ENCODE data around the gene SVEP1.

Gene SVEP1

GRCh38 chr9:110528645-110529044 is 50.9 kb downstream of the SVEP1 start:
- DNase-seq (ENCODE audit: low read depth in 2 of 2, low spot score in 1 of 2): no peak

- DNase-seq (ENCODE audit: low read depth in 2 of 2, low spot score in 1 of 2): no peak
Measured at GRCh38 chr9:110526426-110526825, 53.1 kb downstream of the SVEP1 start.

DNA sequence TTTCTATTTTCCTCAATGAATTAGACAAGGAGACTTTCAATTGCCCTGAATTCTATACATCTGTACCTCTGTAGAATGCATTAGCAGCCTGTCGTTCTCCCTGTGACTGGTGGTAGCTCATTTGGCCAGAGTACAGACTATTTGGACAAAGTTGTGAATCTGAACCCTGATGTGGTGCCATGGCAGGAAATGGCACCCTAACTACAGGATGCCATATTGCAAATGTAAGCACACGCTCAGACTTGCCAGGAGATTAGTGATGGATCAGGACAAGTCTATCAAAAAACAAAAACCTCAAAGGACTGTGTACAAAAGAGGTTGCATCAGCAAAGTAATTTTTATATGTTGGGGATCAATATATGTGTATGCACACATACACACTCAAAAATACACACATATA is 58.3 kb downstream of the SVEP1 start:
- no peak for DNase-seq (ENCODE audit: low read depth in 2 of 2, low spot score in 1 of 2)

DNA sequence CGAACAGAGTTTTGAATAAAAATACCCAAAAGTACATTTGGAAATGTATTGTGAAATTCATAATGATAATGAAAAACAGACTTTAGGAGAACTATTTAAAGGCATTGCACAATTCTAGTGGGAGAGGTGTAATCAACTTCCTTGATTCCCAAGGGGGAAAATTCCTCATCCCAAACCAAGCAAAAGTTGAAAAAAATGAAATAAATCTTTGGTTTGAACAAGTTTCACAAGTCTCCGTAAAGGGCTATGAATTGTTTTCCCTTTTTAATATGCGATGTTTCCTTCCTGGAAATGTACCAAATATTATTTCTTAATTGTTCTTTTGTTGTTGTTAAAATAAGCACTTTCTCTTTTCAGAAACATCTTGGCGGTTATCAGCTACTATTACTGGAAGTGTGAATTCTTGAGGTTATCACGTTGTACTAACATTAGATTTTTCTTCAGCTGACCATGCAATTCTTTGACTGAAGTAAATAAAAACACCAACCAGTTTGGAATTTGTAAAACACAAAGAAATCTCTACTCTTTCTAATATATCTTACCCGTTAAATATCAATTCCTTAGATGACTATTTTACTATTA is 59.3 kb downstream of the SVEP1 start:
- no peak for DNase-seq (ENCODE audit: low read depth in 2 of 2, low spot score in 1 of 2)

DNA sequence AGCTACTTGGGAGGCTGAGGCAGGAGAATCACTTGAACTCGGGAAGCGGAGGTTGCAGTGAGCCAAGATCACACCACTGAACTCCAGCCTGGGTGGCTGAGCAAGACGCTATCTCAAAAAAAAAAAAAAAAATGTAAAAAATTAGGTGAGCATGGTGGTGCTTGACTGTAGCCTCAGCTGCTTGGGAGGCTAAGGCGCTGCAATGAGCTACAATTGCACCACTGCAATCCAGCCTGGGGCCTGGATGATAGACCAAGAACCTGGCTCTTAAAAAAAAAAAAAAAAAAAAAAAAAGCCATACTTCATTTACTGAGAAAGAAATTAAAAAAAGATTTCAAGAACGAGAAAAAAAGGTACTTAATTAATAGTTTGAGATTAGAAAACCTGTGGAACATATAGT is 62.1 kb downstream of the SVEP1 start:
- DNase-seq (ENCODE audit: low read depth in 2 of 2, low spot score in 1 of 2): no peak

GRCh38 chr9:110514897-110515296 is 64.6 kb downstream of the SVEP1 start:
- no peak for DNase-seq (ENCODE audit: low read depth in 2 of 2, low spot score in 1 of 2)

DNA sequence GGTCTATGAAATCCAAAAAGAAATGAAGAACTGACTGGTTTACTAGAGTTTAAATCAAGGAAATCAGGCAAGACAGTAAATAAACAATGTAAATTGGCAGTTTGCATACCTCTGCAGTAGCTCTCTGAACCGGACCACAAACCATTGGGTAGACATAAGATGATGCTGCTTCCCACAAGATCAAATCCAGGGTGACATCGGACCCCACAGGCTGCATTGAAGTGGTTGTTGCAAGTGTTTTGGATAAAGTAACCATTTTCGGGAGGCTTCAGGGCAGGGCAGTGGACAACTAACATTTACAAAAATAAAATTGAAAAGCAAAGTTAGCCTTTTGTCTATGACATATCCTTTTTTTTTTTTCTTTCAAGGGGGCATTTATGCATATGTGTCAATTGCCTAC is 66.7 kb downstream of the SVEP1 start:
- DNase-seq (ENCODE audit: low read depth in 2 of 2, low spot score in 1 of 2): no peak

GRCh38 chr9:110509792-110510191 is 69.7 kb downstream of the SVEP1 start:
- DNase-seq (ENCODE audit: low read depth in 2 of 2, low spot score in 1 of 2): no peak

DNA sequence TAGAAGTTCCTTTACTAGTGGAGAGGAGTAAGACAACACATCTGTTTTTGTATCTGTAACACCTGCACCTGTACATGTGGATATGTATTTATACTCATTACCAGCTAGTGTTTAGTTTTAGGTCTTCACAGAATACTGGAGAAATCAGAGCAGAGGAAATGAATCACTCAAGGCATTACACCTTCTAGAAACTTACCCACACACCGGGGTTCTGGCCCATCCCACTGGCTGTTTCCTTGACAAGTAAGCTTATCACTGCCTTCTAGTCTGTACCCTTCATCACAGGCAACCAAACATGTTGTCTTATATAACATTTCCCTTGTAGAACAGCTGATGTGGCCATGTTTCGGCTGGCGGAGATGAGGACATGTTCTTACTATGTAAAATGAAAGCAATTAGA is 76.7 kb downstream of the SVEP1 start:
- no peak for DNase-seq (ENCODE audit: low read depth in 2 of 2, low spot score in 1 of 2)

DNA sequence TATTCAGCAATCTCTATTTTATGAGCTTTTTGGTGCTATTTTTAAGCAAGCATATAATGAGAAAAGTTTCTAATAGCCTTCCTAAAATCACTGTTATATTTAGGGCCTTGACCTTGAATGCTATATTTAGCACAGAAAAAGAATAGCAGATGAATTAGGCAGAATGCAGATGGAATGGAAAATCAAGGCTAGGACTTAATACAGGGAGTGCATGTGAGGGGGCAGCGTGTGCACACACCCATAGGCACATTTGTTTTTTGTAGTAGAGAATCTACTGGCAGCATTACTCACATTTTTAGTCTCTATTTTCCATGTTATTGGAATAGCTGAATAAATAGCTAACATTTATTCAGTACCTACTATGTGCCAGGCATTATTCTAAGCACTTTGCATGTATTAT is 79.9 kb downstream of the SVEP1 start:
- no peak for DNase-seq (ENCODE audit: low read depth in 2 of 2, low spot score in 1 of 2)

DNA sequence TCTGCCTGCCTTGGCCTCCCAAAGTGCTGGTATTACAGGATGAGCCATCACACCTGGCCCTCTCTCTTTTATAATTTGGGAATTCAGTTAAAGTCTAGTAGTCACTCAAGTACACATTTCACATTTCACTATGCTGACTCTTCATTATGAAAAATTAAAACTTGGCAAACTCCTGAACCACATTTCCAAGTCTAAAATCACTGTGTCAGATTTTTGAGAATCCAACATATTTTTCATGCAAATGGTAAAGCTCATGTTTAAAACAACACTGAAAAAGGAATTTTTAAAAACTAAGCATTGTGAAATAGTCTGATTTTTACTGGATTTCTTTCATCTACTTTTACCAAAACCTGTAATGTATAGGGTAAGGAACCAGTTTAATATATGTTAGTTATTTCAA is 92.3 kb downstream of the SVEP1 start:
- no peak for DNase-seq (ENCODE audit: low read depth in 2 of 2, low spot score in 1 of 2)

GRCh38 chr9:110486218-110486617 is 93.3 kb downstream of the SVEP1 start:
- no peak for DNase-seq (ENCODE audit: low read depth in 2 of 2, low spot score in 1 of 2)

GRCh38 chr9:110479481-110479880 is 100.1 kb downstream of the SVEP1 start:
- DNase-seq (ENCODE audit: low read depth in 2 of 2, low spot score in 1 of 2): no peak

DNA sequence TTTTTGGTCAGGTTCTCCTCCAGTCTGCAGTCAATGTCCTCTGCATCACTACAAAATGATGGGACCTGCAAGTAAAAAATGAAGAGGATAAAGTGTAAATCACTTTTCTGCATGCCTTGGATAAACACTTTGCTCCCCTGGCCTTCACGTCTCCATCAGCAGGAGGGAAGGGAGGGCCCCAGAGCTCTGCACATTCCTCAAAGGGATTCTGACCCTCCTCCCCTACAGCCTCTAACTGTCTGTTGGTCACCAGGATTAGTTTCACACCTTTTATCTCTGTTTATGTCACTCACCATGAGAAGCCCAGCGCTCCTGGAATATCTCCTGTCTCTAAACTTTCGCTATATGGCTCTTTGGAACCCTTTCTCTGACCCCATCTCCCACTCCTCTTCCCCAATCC is 103.3 kb downstream of the SVEP1 start:
- no peak for DNase-seq (ENCODE audit: low read depth in 2 of 2, low spot score in 1 of 2)

DNA sequence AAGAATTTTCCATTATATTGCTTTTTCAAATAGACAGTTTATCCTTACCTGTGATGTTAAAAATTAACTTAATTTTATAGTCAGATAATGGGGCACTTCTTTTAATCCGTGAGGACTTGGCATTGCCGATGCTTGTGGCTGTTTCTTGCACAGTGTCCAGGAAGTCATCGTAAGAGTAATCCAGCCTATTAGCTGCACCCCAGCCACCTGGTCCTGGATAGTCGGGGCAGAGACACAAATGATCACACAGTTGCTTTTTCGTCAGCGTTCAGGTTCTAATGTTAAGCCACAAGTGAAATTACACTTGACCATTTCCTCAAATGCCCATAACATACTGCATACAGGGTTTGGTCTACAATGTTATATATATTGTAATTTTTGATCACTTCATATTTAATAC is 107.4 kb downstream of the SVEP1 start:
- DNase-seq (ENCODE audit: low read depth in 2 of 2, low spot score in 1 of 2): no peak

DNA sequence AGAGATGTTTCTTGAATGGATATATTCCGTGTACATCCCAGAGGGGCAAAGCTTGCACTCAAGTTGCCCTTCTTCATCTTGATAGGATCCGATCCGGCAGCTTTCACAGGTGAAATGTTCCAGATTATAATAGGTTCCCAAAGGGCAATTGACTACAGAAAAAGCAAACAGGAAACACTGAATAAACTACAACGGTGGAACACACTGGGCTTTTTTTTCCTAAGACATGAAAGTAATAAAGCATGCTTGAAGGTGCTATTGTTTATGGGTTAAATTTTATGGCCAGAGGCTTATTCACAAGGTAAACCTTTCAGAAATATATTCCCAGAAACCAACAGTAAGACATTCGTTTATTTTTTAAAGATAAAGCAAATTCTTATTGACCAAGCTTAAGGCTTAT is 110.6 kb downstream of the SVEP1 start:
- DNase-seq (ENCODE audit: low read depth in 2 of 2, low spot score in 1 of 2): no peak

- no peak for DNase-seq (ENCODE audit: low read depth in 2 of 2, low spot score in 1 of 2)
Measured at GRCh38 chr9:110465190-110465589, 114.4 kb downstream of the SVEP1 start.

- no peak for DNase-seq (ENCODE audit: low read depth in 2 of 2, low spot score in 1 of 2)
Measured at GRCh38 chr9:110464321-110464720, 115.2 kb downstream of the SVEP1 start.

DNA sequence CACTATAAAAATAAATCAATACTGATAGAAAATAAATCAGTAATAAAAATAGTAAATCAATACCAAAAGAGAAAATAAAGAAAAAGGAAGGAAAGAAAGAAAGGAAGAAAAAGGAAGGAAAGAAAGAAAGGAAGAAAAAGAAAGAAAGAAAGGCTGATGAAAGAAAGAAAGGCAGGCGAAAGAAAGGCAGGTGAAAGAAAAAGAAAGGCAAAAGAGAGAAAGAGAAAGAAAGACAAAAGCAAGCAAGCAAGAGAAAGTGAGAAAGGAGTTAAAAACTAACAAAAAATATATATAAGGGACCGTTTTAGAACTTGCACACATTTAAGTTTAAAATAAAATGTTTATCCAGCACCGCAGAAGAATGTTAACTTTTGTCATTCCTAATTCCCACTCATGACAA is 116.0 kb downstream of the SVEP1 start:
- DNase-seq (ENCODE audit: low read depth in 2 of 2, low spot score in 1 of 2): no peak

DNA sequence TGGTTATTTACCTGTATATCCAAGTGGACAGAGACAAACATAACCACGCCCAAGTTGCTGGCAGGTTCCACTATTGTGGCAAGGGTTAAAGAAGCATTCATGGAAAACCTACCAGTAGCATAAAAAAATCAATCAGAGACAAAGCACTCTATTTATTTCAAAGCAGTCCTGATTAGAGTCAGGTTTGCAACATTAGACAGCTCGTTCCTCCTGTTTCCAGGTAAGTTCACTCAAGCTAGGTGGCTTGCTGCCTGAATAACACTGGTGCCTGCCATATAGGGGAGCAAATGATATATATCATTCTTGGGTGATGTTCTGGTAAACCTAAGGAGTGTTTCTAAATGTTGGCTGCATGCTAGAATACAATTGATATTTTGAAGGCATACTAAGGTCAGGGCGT is 122.3 kb downstream of the SVEP1 start:
- no peak for DNase-seq (ENCODE audit: low read depth in 2 of 2, low spot score in 1 of 2)

- DNase-seq (ENCODE audit: low read depth in 2 of 2, low spot score in 1 of 2): no peak
Measured at GRCh38 chr9:110456681-110457080, 122.9 kb downstream of the SVEP1 start.

- DNase-seq (ENCODE audit: low read depth in 2 of 2, low spot score in 1 of 2): no peak
Measured at GRCh38 chr9:110455860-110456259, 123.7 kb downstream of the SVEP1 start.

- no peak for DNase-seq (ENCODE audit: low read depth in 2 of 2, low spot score in 1 of 2)
Measured at GRCh38 chr9:110452227-110452801, 127.2 kb downstream of the SVEP1 start.

- no peak for DNase-seq (ENCODE audit: low read depth in 2 of 2, low spot score in 1 of 2)
Measured at GRCh38 chr9:110451726-110452125, 127.8 kb downstream of the SVEP1 start.
